Ovary (tissue), 9 donors: ENCODE data around the gene KRT15. TPM values are rescaled to one million over a fixed set of nuclear protein-coding genes. Genes with fewer than 3 reads are reported as not detected.

Experiments used
- DNase-seq, 5 donors: peaks; one replicate each; pipeline ENCODE4 v3.0.0-alpha.2; 2019 to 2020
- H3K27ac ChIP-seq, 2 donors: fragments of 200-600 bp; one replicate each; pipeline versions ENCODE4 v1.5.1 to v1.8.0; 2019 to 2022
- H3K27me3 ChIP-seq: fragments of 200-600 bp; one replicate; pipeline ENCODE4 v1.8.0; 2022
- H3K36me3 ChIP-seq: fragments of 200-600 bp; sonication (generic); one replicate; pipeline ENCODE4 v1.5.1; 2019
- H3K4me1 ChIP-seq: one replicate; pipeline ENCODE4 v1.8.1; 2013; ENCODE audit warnings: mild to moderate bottlenecking, moderate library complexity; ENCODE audit not compliant: insufficient read depth
- H3K4me3 ChIP-seq: fragments of 200-600 bp; sonication (generic); one replicate; pipeline ENCODE4 v1.5.1; 2017
- H3K9me3 ChIP-seq, 2 donors: fragments of 200-600 bp in 1 of 2; sonication (generic) in 1 of 2; one replicate each; pipeline versions ENCODE4 v1.5.1 to v1.8.1; 2013 to 2019; ENCODE audit warnings: mild to moderate bottlenecking in 1 of 2, moderate library complexity in 1 of 2
- EP300 ChIP-seq: sonication (generic); formaldehyde crosslinking; IDR thresholded peaks from one replicate; pipeline ENCODE4 v1.6.1; 2017; ENCODE audit warnings: antibody characterized with exemption
- POLR2A ChIP-seq: fragments of 450-650 bp; IDR thresholded peaks from one replicate; pipeline ENCODE4 v1.6.1; 2017; ENCODE audit warnings: antibody characterized with exemption, mild to moderate bottlenecking, moderate library complexity
- WGBS, 3 donors: extraction: QIAGEN DNeasy Blood & Tissue Kit in 1 of 3; methylation state at CpG; one replicate each; pipeline versions ENCODE4 v1.1.5 to v1.1.7; 2013 to 2017; 5-methylcytosine and 5-hydroxymethylcytosine counted together
- intact Hi-C, 4 donors: fragments of 100-400 bp; cut with DNase I; formaldehyde crosslinking; loops; one replicate each; pipeline versions ENCODE4 v1.11.0 to v1.15.1; 2022 to 2023
- polyA plus RNA-seq, 2 donors: library from polyadenylated mRNA; stranded (reverse); fragments of 200-250 nt in 1 of 2; fragments of 350-450 nt in 1 of 2; fragmentation: Illumina TruSeq in 1 of 2; extraction: RNeasy Lipid Tissue Mini Kit (QIAGEN cat#74804) in 1 of 2; gene quantifications; one replicate each; pipeline ENCODE4 v1.2.3, GENCODE V29; 2013 to 2014
- total RNA-seq, 7 donors: library from RNA; depleted of rRNA in 2 of 7; stranded (reverse); fragments of >200 nt in 2 of 7; fragmentation: NEBNext Ultra II Directional in 3 of 7; extraction: Animal tissue kit (Norgen Biotek cat#: 25700) in 3 of 7; gene quantifications; one replicate each; pipeline versions ENCODE4 v1.1.0 to v1.2.4, GENCODE V29; 2016 to 2023
- TF ChIP-seq, protein P1 (sequence below), 3 donors: fragments of 450-650 bp in 2 of 3; fragments of 200-600 bp in 1 of 3; IDR thresholded peaks; one replicate each; pipeline versions ENCODE4 v1.5.1 to v1.8.0; 2016 to 2022; ENCODE audit warnings: antibody characterized with exemption in 3 of 3, mild to moderate bottlenecking in 1 of 3
- donor health status: DM: no; HTN: no; CAD: no; lungs with moderate emphysema.
- donor health status: DM: no; HTN: no; CAD: no.
- donor health status: Bipolar disorder and iron deficiency.
- donor health status: DM: yes; HTN: yes; CAD: no.
- donor health status: DM: no; HTN: no; CAD: no.
- donor health status: DM: yes; HTN: yes; CAD: no.

Gene KRT15
- total and polyA plus RNA-seq, 9 donors, result 0.11 to 9.4 (median 0.37) TPM; not detected in 1

DNA sequence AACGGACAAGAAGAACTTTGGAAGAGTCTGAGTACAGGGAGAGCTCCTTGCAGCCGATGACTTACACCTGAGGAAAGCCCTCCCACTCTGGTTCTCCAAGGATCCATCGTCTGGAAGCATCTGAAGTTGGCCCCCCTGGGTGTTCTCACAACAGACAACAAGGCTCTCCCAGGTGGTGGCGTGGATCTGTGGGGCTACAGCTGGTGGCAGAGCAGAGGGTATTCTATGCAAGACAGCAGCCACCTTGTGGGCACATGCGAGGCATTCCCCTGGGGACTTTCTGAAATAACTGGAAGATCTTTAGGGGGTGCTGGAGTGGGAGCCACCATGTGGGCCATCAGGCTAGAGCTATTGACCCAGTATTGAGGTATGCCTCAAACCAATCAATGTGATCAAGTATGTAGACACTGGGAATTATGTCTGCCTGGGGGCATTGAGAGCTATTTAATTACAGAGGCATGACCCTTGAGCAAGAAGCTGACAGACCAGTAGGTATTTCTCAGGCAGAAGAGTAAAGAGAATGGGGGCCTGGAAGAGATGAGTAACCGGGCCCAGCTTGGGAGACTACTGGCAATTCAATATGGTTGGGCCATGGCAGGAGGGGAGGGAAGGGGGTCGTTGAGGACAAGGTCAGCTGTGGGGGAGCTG is 16.3 kb upstream of the KRT15 start:
- no peaks in the 10 kb centered on the region for H3K27me3 ChIP-seq
- no peak overlapping the region for H3K4me3 ChIP-seq
- intact Hi-C loops, result no loop called here
- H3K9me3 ChIP-seq, result no peaks in the 10 kb centered on the region
- H3K27ac ChIP-seq, result no peak overlapping the region
- peak in 2 of 5 donors; percentile 5 to 23 for DNase-seq
- peaks cover 1% of the 10 kb centered on the region for H3K4me1 ChIP-seq
- H3K36me3 ChIP-seq, result no peaks in the 10 kb centered on the region
- no peak for TF ChIP-seq POLR2A
- TF ChIP-seq EP300, result no peak
- TF ChIP-seq, protein P1, sequence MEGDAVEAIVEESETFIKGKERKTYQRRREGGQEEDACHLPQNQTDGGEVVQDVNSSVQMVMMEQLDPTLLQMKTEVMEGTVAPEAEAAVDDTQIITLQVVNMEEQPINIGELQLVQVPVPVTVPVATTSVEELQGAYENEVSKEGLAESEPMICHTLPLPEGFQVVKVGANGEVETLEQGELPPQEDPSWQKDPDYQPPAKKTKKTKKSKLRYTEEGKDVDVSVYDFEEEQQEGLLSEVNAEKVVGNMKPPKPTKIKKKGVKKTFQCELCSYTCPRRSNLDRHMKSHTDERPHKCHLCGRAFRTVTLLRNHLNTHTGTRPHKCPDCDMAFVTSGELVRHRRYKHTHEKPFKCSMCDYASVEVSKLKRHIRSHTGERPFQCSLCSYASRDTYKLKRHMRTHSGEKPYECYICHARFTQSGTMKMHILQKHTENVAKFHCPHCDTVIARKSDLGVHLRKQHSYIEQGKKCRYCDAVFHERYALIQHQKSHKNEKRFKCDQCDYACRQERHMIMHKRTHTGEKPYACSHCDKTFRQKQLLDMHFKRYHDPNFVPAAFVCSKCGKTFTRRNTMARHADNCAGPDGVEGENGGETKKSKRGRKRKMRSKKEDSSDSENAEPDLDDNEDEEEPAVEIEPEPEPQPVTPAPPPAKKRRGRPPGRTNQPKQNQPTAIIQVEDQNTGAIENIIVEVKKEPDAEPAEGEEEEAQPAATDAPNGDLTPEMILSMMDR (IDR thresholded peaks at IDR 0.05), result no peak
- WGBS, 3 donors, result 76 to 80% (median 80%) methylated on average over 7 of the region's 7 CpGs

DNA sequence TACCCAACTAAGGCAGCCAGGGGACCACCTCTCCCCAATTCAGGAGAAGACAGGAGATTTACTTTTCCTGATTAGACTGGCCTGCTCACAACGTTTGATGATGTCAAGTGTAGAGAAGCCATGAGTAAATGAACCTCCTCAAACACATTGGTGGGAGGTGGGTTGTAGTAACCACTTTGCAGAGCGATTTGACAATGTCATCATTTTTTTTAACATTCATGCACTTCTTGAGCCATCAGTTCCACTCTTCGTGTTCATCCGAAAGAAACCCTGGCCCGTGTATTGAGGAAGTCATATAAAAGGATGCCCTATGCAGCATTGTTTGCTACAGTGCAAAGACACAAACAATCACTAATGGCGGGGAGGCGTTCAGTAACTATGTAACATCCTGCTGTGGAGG is 14.9 kb upstream of the KRT15 start:
- Histone ChIP-seq H3K4me1 (peaks cover 1% of the 10 kb centered on the region), H3K27me3 (no peaks in the 10 kb centered on the region), H3K4me3 (no peak overlapping the region), H3K27ac (no peak overlapping the region), H3K36me3 (no peaks in the 10 kb centered on the region), H3K9me3 (no peaks in the 10 kb centered on the region)
- TF ChIP-seq EP300, result no peak
- no peak for TF ChIP-seq POLR2A
- TF ChIP-seq, protein P1 (IDR thresholded peaks at IDR 0.05), result no peak
- DNase-seq, result no peak
- intact Hi-C loops, result no loop called here
- WGBS, 3 donors, result 84 to 89% (median 87%) methylated on average over 7 of the region's 7 CpGs

DNA sequence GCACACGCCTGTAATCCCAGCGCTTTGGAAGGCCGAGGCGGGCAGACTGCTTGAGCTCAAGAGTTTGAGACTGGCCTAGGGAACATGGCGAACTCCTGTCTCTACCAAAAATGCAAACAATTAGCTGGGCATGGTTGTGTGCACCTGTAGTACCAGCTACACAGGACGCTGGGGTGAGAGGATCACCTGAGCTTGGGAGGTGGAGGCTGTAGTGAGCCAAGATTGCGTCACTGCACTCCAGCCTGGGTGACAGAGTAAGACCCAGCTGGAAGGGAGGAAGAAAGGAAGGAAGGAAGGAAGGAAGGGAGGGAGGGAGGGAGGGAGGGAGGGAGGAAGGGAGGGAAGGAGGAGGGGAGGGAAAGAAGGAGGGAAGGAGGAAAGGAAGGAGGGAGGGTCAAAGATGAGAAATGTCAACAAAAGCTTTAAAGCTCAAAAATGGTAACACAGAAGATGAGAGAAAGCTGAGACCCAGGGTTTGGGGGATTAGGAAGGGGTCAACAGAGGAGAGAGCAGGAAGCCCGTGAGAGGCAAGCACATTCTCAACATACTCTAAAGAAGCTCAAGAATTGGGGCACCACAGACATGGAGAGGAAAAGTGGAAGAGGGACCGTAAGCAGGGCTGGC is 14.4 kb upstream of the KRT15 start:
- H3K9me3 ChIP-seq, result no peaks in the 10 kb centered on the region
- intact Hi-C loops, result no loop called here
- TF ChIP-seq POLR2A (no peak), EP300 (no peak)
- TF ChIP-seq, protein P1 (IDR thresholded peaks at IDR 0.05), result no peak
- WGBS, 3 donors, result 79 to 82% (median 81%) methylated on average over 9 of the region's 9 CpGs
- H3K27ac ChIP-seq, result no peak overlapping the region
- no peaks in the 10 kb centered on the region for H3K27me3 ChIP-seq
- H3K36me3 ChIP-seq, result no peaks in the 10 kb centered on the region
- DNase-seq, result no peak
- H3K4me1 ChIP-seq, result peaks cover 1% of the 10 kb centered on the region
- H3K4me3 ChIP-seq, result no peak overlapping the region

DNA sequence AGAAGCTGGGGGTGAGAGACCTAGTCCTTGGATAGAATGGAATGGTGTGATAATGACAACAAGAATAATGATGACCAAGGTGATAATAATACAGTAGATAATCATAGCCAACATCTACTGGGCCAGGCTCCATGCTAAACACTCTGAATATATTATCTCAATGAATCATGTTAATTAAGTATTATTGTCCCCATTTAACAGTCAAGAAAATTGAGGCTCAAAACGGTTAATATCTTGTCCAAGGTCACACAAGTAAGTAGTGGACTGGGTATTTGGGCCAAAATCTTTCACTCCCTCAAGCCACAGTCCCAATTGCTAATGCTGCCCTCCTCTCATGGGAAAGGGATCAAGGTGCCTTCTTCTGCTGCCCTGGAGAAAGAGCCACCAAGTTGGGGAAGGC is 13.3 kb upstream of the KRT15 start:
- TF ChIP-seq POLR2A, result no peak
- no peak for TF ChIP-seq EP300
- TF ChIP-seq, protein P1 (IDR thresholded peaks at IDR 0.05), result no peak
- Histone ChIP-seq H3K9me3 (no peaks in the 10 kb centered on the region), H3K27ac (no peak overlapping the region), H3K4me1 (peaks cover 1% of the 10 kb centered on the region), H3K27me3 (no peaks in the 10 kb centered on the region), H3K36me3 (no peaks in the 10 kb centered on the region), H3K4me3 (no peak overlapping the region)
- intact Hi-C loops, result no loop called here
- 47 to 65% (median 63%) methylated on average over 1 of the region's 1 CpG for WGBS, 3 donors
- DNase-seq, result no peak
